Measurements from ENCODE around the gene GINS2.
A peak's percentile ranks its signal among the peaks of the same experiment; 100 is the strongest.

GINS2 gene

GRCh38 chr16:85688586-85689284, at the start of gene GINS2:
GINS2 (minus strand) TSS chr16:85688954; CDS start chr16:85688898, 56 bp downstream.
- DNase-seq (ENCODE audit: low read depth, low spot score) = peak; percentile 59

- no peak for DNase-seq (ENCODE audit: low read depth, low spot score)
Observed at GRCh38 chr16:85736921-85737320, 48.2 kb upstream of the GINS2 start.

- DNase-seq (ENCODE audit: low read depth, low spot score) = no peak
Observed at GRCh38 chr16:85735946-85736345, 47.2 kb upstream of the GINS2 start.

GRCh38 chr16:85735225-85735635, 46.5 kb upstream of the GINS2 start:
- DNase-seq (ENCODE audit: low read depth, low spot score) = no peak

- no peak for DNase-seq (ENCODE audit: low read depth, low spot score)
Observed at GRCh38 chr16:85734311-85735017, 45.7 kb upstream of the GINS2 start.

GRCh38 chr16:85733839-85734170, 45.1 kb upstream of the GINS2 start:
- DNase-seq (ENCODE audit: low read depth, low spot score) = no peak

GRCh38 chr16:85733155-85733838, 44.5 kb upstream of the GINS2 start:
- no peak for DNase-seq (ENCODE audit: low read depth, low spot score)

- DNase-seq (ENCODE audit: low read depth, low spot score) = no peak
Observed at GRCh38 chr16:85731179-85731578, 42.4 kb upstream of the GINS2 start.

GRCh38 chr16:85730186-85730465, 41.4 kb upstream of the GINS2 start:
- no peak for DNase-seq (ENCODE audit: low read depth, low spot score)

- no peak for DNase-seq (ENCODE audit: low read depth, low spot score)
Observed at GRCh38 chr16:85729452-85730185, 40.9 kb upstream of the GINS2 start.

GRCh38 chr16:85728879-85729278, 40.1 kb upstream of the GINS2 start:
- no peak for DNase-seq (ENCODE audit: low read depth, low spot score)

- no peak for DNase-seq (ENCODE audit: low read depth, low spot score)
Observed at GRCh38 chr16:85724936-85725335, 36.2 kb upstream of the GINS2 start.

- DNase-seq (ENCODE audit: low read depth, low spot score) = no peak
Observed at GRCh38 chr16:85724126-85724879, 35.5 kb upstream of the GINS2 start.

GRCh38 chr16:85722128-85722893, 33.6 kb upstream of the GINS2 start:
- DNase-seq (ENCODE audit: low read depth, low spot score) = no peak

- no peak for DNase-seq (ENCODE audit: low read depth, low spot score)
Observed at GRCh38 chr16:85720302-85720637, 31.5 kb upstream of the GINS2 start.

GRCh38 chr16:85719605-85720301, 31.0 kb upstream of the GINS2 start:
- DNase-seq (ENCODE audit: low read depth, low spot score) = no peak

- DNase-seq (ENCODE audit: low read depth, low spot score) = no peak
Observed at GRCh38 chr16:85718682-85719081, 29.9 kb upstream of the GINS2 start.

- no peak for DNase-seq (ENCODE audit: low read depth, low spot score)
Observed at GRCh38 chr16:85718153-85718477, 29.4 kb upstream of the GINS2 start.

GRCh38 chr16:85717393-85718152, 28.8 kb upstream of the GINS2 start:
- DNase-seq (ENCODE audit: low read depth, low spot score) = peak; percentile 31

- DNase-seq (ENCODE audit: low read depth, low spot score) = no peak
Observed at GRCh38 chr16:85716680-85717038, 27.9 kb upstream of the GINS2 start.

All from smooth muscle cell of the brain vasculature (primary cell).